H9 (cell line): ENCODE data around the gene THOP1. TPM values are rescaled to one million over a fixed set of nuclear protein-coding genes. Genes with fewer than 3 reads are reported as not detected.

Experiments used
- DNase-seq: peaks from one replicate; pipeline ENCODE4 v3.0.0-alpha.2; 2017
- H2AFZ ChIP-seq: one replicate; pipeline ENCODE4 v1.6.1; 2013; ENCODE audit warnings: mild to moderate bottlenecking, low read length, control low read depth, moderate library complexity
- H2AK5ac ChIP-seq: 2 replicates; pipeline ENCODE4 v1.6.1; 2013; ENCODE audit warnings: low read length, control low read depth, mixed read lengths; ENCODE audit not compliant: insufficient read length
- H2BK120ac ChIP-seq: one replicate; pipeline ENCODE4 v1.6.1; 2013; ENCODE audit warnings: low read depth, mild to moderate bottlenecking, low read length, control low read depth, inconsistent platforms; ENCODE audit not compliant: poor library complexity, severe bottlenecking
- H2BK12ac ChIP-seq: 2 replicates; pipeline ENCODE4 v1.6.1; 2013; ENCODE audit warnings: low read length, control low read depth, mixed read lengths, low read depth; ENCODE audit not compliant: insufficient read length
- H2BK15ac ChIP-seq: 2 replicates; pipeline ENCODE4 v1.6.1; 2013; ENCODE audit warnings: low read depth, low read length, control low read depth
- H2BK20ac ChIP-seq: one replicate; pipeline ENCODE4 v1.6.1; 2013; ENCODE audit warnings: low read depth, mild to moderate bottlenecking, low read length, control low read depth, inconsistent platforms; ENCODE audit not compliant: poor library complexity, severe bottlenecking
- H2BK5ac ChIP-seq: 2 replicates; pipeline ENCODE4 v1.6.1; 2013; ENCODE audit warnings: low read length, control low read depth, mixed read lengths; ENCODE audit not compliant: insufficient read length
- H3K14ac ChIP-seq: 2 replicates; pipeline ENCODE4 v1.6.1; 2013; ENCODE audit warnings: low read length, control low read depth; ENCODE audit not compliant: insufficient read depth
- H3K18ac ChIP-seq: 2 replicates; pipeline ENCODE4 v1.6.1; 2013; ENCODE audit warnings: low read depth, mild to moderate bottlenecking, mixed read lengths, low read length, control low read depth; ENCODE audit not compliant: insufficient read length
- H3K23ac ChIP-seq: 2 replicates; pipeline ENCODE4 v1.6.1; 2013; ENCODE audit warnings: low read length, control low read depth, mixed read lengths, low read depth; ENCODE audit not compliant: insufficient read length
- H3K23me2 ChIP-seq: 2 replicates; pipeline ENCODE4 v1.6.1; 2013; ENCODE audit warnings: low read depth, mild to moderate bottlenecking, mixed read lengths, low read length, control low read depth; ENCODE audit not compliant: insufficient read length, poor library complexity, severe bottlenecking
- H3K27ac ChIP-seq: 2 replicates; pipeline ENCODE4 v1.5.1; 2013; ENCODE audit warnings: low read length, control low read depth, mixed read lengths, low read depth; ENCODE audit not compliant: insufficient read length
- H3K27me3 ChIP-seq: 2 replicates; pipeline ENCODE4 v1.6.1; 2013; ENCODE audit warnings: low read length, control low read depth, inconsistent platforms; ENCODE audit not compliant: insufficient read depth
- H3K4ac ChIP-seq: 2 replicates; pipeline ENCODE4 v1.6.1; 2013; ENCODE audit warnings: low read depth, mild to moderate bottlenecking, control low read depth, inconsistent platforms, low read length, moderate library complexity
- H3K4me1 ChIP-seq: 2 replicates; pipeline ENCODE4 v1.6.1; 2013; ENCODE audit warnings: low read length, control low read depth, inconsistent platforms; ENCODE audit not compliant: insufficient read depth
- H3K4me2 ChIP-seq: 2 replicates; pipeline ENCODE4 v1.6.1; 2013; ENCODE audit warnings: low read length, control low read depth, mixed read lengths; ENCODE audit not compliant: insufficient read length, insufficient read depth
- H3K56ac ChIP-seq: 2 replicates; pipeline ENCODE4 v1.6.1; 2013; ENCODE audit warnings: low read depth, mild to moderate bottlenecking, mixed read lengths, low read length, control low read depth; ENCODE audit not compliant: insufficient read length
- H3K79me1 ChIP-seq: 2 replicates; pipeline ENCODE4 v1.6.1; 2013; ENCODE audit warnings: low read depth, mild to moderate bottlenecking, moderate library complexity, low read length, control low read depth, inconsistent platforms; ENCODE audit not compliant: insufficient read depth, poor library complexity, severe bottlenecking
- H3K79me2 ChIP-seq: 2 replicates; pipeline ENCODE4 v1.6.1; 2013; ENCODE audit warnings: low read length, control low read depth, inconsistent platforms; ENCODE audit not compliant: insufficient read depth
- H3K9ac ChIP-seq: 2 replicates; pipeline ENCODE4 v1.6.1; 2013; ENCODE audit warnings: low read length, control low read depth, mixed read lengths; ENCODE audit not compliant: insufficient read length; ENCODE audit errors: extremely low read depth
- H3K9me3 ChIP-seq: one replicate; pipeline ENCODE4 v1.6.1; 2013; ENCODE audit warnings: low read depth, low read length, inconsistent platforms; ENCODE audit not compliant: control insufficient read depth
- H3T11ph ChIP-seq: one replicate; pipeline ENCODE4 v1.6.1; 2013; ENCODE audit warnings: mild to moderate bottlenecking, low read length, control low read depth, inconsistent platforms
- H4K20me1 ChIP-seq: one replicate; pipeline ENCODE4 v1.6.1; 2013; ENCODE audit not compliant: control insufficient read depth, insufficient read length, insufficient read depth
- H4K5ac ChIP-seq: 2 replicates; pipeline ENCODE4 v1.6.1; 2013; ENCODE audit warnings: low read depth, mild to moderate bottlenecking, mixed read lengths, low read length, control low read depth; ENCODE audit not compliant: insufficient read length
- H4K8ac ChIP-seq: replicated peaks from 2 replicates; pipeline ENCODE4 v1.6.1; 2013; ENCODE audit warnings: low read length, control low read depth, mixed read lengths, low read depth; ENCODE audit not compliant: insufficient read length
- H4K91ac ChIP-seq: 2 replicates; pipeline ENCODE4 v1.6.1; 2013; ENCODE audit warnings: low read depth, mild to moderate bottlenecking, moderate library complexity, mixed read lengths, low read length, control low read depth; ENCODE audit not compliant: insufficient read length
- H3K27ac Mint-ChIP-seq, 3 experiments: 2 replicates in 2 of 3; 3 replicates in 1 of 3; pipeline ENCODE4 v1.8.0; 2020 to 2021; ENCODE audit warnings: mixed read lengths in 3 of 3, mild to moderate bottlenecking in 1 of 3, moderate library complexity in 1 of 3
- H3K27me3 Mint-ChIP-seq: 2 replicates; pipeline ENCODE4 v1.8.0; 2021; ENCODE audit warnings: low read depth, mild to moderate bottlenecking, moderate library complexity, mixed read lengths
- H3K36me3 Mint-ChIP-seq, 3 experiments: 2 replicates in 2 of 3; 3 replicates in 1 of 3; pipeline ENCODE4 v1.8.0; 2020 to 2021; ENCODE audit warnings: low read depth in 3 of 3, mixed read lengths in 3 of 3; ENCODE audit not compliant: insufficient read depth in 1 of 3
- H3K4me1 Mint-ChIP-seq, 2 experiments: 2 replicates each; pipeline ENCODE4 v1.8.0; 2020; ENCODE audit warnings: mixed read lengths in 2 of 2
- H3K4me3 Mint-ChIP-seq, 2 experiments: 2 replicates in 1 of 2; 3 replicates in 1 of 2; pipeline ENCODE4 v1.8.0; 2020 to 2021; ENCODE audit warnings: mild to moderate bottlenecking in 2 of 2, mixed read lengths in 2 of 2, moderate library complexity in 1 of 2
- H3K9me3 Mint-ChIP-seq, 2 experiments: 2 replicates in 1 of 2; 3 replicates in 1 of 2; pipeline ENCODE4 v1.8.0; 2020; ENCODE audit warnings: mild to moderate bottlenecking in 2 of 2, mixed read lengths in 2 of 2, moderate library complexity in 1 of 2
- CTCF ChIP-seq: fragments of 200-600 bp; sonication (generic); conservative IDR thresholded peaks from 3 replicates; pipeline ENCODE4 v1.8.0; 2021; ENCODE audit warnings: antibody characterized with exemption, mild to moderate bottlenecking
- WGBS: extraction: QIAGEN DNeasy Blood & Tissue Kit; methylation state at CpG from one replicate; pipeline ENCODE4 v1.1.7; 2013; ENCODE audit warnings: missing lambda C conversion rate, low lambda C conversion rate, mixed read lengths; ENCODE audit not compliant: insufficient read length; ENCODE audit errors: extremely low coverage; 5-methylcytosine and 5-hydroxymethylcytosine counted together
- total RNA-seq: library from RNA; stranded (reverse); gene quantifications from 2 replicates; pipeline ENCODE4 v1.2.1, GENCODE V29; 2021

THOP1 gene
- total RNA-seq, 1 experiment from 2014 or later, result 150 TPM

- Histone ChIP-seq H3K9ac (no peak overlapping the region), H3K4me1 (no peaks in the 10 kb centered on the region), H3K23ac (no peak overlapping the region), H3T11ph (no peak overlapping the region), H4K8ac (no peak overlapping the region), H3K23me2 (no peaks in the 10 kb centered on the region), H3K14ac (no peak overlapping the region), H3K27ac (no peak overlapping the region), H4K20me1 (no peaks in the 10 kb centered on the region), H2BK12ac (no peak overlapping the region), H3K56ac (no peak overlapping the region), H3K27me3 (no peaks in the 10 kb centered on the region), H3K79me2 (no peaks in the 10 kb centered on the region), H2AK5ac (no peak overlapping the region), H4K91ac (no peak overlapping the region), H3K9me3 (peaks cover 14% of the 10 kb centered on the region), H2BK120ac (no peak overlapping the region), H3K4ac (no peak overlapping the region), H3K79me1 (no peaks in the 10 kb centered on the region), H2BK15ac (no peak overlapping the region), H3K18ac (no peak overlapping the region), H2BK20ac (no peak overlapping the region), H4K5ac (no peak overlapping the region), H2BK5ac (no peak overlapping the region), H3K4me2 (no peak overlapping the region), H2AFZ (no peak overlapping the region)
- Mint-ChIP-seq H3K4me3 (no peak overlapping the region), H3K36me3 (peaks cover 54 to 67% (median 58%) of the 10 kb centered on the region in 3 experiments), H3K27ac (no peak overlapping the region), H3K27me3 (no peaks in the 10 kb centered on the region; the same call in 1 of the 2 replicates), H3K9me3 (peaks cover 43 to 57% of the 10 kb centered on the region in 2 experiments), H3K4me1 (no peaks in the 10 kb centered on the region)
- DNase-seq, result no peak
- no peak for TF ChIP-seq CTCF
- WGBS, result no CpG with 5 or more reads among the region's 2 CpGs
Measured at GRCh38 chr19:2827022-2827421, 41.7 kb downstream of the THOP1 start.
